HG03432 (cell line): ENCODE results near the gene CDHR3.

Experiments
- ATAC-seq: cut with Tn5 transposase; IDR thresholded peaks from one replicate; pipeline ENCODE4 v1.9.1; 2021; ENCODE audit warnings: mild to moderate bottlenecking, moderate library complexity; ENCODE audit not compliant: unreplicated experiment

Gene CDHR3

GRCh38 chr7:106080300-106080987, 117.4 kb downstream of the CDHR3 start:
- no peak for ATAC-seq

GRCh38 chr7:106082087-106082854, 119.2 kb downstream of the CDHR3 start:
- no peak for ATAC-seq
